IPS-NIHi7 (cell line): Measurements from ENCODE around the gene SETDB2.
"Not testable (repeated sequence)": the region's sequence is repeated elsewhere in the genome, so short reads cannot be mapped to it uniquely, and the experiment has no call there.

Source experiments
- DNase-seq: peaks from one replicate; pipeline ENCODE4 v3.0.0; 2012; ENCODE audit warnings: mixed read lengths; ENCODE audit errors: extremely low spot score

SETDB2 gene

DNA sequence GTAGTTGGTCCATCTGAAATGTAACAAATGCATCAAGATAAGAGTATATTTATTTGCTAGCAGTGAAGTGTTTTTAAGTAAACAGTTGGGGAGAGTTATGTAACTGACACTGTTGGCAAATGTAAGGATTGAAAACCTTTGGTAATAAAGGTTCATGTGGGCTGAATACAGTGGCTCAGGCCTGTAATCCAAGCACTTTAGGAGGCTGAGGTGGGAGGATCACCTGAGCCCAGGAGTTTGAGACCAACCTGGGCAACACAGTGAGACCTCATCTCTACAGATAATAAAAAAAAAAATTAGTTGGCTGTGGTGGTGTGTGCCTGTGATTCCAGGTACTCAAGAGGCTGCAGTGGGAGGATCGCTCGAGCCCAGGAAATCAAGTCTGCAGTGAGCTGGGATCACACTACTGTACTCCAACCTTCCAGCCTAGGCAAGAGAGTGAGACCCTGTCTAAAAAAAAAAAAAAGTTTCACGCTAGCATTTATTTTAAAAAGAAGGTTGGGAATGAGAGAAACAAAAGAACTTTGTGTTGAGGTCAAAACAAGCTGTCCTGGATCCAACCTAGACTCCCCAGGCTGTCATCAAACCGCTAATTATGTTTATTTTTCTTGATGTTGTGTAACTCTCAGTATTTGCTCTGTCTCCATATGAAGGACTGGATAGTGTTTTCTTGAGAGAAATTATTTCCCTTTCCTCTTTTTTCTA is 20.7 kb downstream of the SETDB2 start:
- no peak for DNase-seq

DNA sequence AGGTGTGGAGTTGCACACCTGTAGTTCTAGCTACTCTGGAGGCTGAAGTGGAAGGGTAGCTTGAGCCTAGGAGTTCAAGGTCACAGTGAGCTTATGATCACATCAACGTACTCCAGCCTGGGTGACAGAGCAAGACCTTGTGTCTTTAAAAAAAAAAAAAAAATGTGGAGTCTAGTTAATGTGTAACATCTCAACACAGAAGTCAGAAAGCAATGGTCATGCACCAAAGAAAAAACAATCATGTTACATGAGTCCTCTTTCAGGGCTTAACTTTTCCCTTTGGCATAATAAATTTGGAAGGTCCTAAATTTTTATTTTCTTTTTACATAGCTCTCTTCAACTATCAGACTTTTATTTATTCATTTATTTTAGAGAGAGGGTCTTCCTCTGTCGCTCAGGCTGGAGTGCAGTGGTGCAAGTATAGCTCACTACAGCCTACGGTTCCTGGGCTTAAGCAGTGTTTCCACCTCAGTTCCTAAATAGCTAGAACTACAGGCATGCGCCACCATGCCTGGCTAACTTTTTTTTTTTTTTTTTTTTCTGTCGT is 22.3 kb downstream of the SETDB2 start:
- no peak for DNase-seq

DNA sequence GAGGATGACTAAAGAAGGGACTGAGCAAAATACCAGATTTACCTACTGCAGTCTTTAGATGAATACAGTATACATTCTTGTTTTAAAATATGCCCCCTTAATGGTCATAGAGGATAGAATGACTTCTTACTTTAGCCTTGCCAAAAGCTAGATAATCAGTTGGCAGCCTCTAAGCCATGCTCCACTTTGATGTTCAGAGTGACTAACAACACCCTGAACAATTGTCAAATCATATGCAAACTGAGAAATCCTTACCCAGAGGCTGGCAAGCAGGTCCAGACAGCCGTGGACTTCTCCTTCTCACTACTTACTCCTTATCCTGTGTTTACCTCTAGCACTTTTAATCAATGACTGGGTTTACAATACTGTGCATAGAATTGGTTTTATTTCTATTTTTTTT is 28.1 kb downstream of the SETDB2 start:
- DNase-seq, result no peak

DNA sequence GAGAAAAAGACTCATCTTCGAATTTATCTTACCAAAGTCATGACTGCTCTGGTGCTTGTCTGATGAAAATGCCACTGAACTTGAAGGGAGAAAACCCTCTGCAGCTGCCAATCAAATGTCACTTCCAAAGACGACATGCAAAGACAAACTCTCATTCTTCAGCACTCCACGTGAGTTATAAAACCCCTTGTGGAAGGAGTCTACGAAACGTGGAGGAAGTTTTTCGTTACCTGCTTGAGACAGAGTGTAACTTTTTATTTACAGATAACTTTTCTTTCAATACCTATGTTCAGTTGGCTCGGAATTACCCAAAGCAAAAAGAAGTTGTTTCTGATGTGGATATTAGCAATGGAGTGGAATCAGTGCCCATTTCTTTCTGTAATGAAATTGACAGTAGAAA is 32.5 kb downstream of the SETDB2 start:
- DNase-seq, result no peak

DNA sequence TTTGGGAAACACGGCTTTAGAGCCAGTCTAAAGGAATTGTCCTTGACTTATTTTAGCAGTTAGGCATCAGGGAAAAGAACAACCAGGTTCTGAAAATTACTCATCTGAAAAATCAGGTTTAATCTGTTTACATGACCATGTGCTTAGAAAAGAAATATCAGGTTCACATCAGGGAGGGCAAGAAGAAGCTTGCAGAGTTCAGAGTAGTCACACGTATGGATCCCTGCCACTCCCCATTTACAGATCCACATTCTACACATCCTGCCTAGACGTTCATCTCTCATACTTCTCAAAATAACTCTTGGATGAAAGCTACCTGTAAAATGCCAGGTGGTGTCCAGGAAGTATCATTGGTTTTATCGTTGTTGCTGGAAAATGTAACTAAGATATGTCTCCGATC is 37.7 kb downstream of the SETDB2 start:
- DNase-seq, result no peak

DNA sequence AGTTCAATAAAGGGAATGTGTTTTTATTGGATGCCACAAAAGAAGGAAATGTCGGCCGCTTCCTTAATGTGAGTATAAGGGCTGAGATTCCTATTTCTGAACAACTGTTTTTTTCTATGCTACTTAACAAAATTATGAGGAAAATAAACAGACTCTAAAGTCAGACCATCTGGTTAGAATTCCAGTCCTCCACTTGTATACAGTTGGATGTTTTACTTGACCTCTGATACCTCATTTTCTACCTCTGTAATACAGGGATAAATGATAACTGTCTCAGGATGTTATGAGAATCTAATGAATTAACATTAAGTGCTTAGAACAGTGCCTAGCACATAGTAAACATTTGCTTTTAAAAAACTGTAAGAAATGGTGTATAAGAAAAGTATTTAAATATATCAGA is 44.5 kb downstream of the SETDB2 start:
- no peak for DNase-seq

DNA sequence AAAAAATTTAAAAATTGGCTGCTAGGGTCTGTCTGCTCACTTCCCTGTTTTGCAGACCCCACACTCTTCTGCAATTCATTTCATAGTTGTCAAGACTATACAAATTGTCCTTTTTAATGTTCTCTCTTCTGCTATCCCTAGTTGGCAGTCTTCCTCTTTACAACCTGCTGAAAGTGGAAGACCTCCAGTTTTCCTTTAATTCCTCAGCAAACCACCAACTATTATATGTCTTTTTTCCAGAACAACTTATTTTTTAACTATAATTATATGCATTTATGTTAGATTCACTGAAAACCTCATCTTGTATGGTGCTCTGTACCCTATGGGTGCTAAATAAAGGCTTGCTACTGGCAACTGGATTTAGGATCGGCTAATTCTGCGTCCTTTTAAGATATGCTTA is 50.6 kb downstream of the SETDB2 start:
- DNase-seq, result no peak

DNA sequence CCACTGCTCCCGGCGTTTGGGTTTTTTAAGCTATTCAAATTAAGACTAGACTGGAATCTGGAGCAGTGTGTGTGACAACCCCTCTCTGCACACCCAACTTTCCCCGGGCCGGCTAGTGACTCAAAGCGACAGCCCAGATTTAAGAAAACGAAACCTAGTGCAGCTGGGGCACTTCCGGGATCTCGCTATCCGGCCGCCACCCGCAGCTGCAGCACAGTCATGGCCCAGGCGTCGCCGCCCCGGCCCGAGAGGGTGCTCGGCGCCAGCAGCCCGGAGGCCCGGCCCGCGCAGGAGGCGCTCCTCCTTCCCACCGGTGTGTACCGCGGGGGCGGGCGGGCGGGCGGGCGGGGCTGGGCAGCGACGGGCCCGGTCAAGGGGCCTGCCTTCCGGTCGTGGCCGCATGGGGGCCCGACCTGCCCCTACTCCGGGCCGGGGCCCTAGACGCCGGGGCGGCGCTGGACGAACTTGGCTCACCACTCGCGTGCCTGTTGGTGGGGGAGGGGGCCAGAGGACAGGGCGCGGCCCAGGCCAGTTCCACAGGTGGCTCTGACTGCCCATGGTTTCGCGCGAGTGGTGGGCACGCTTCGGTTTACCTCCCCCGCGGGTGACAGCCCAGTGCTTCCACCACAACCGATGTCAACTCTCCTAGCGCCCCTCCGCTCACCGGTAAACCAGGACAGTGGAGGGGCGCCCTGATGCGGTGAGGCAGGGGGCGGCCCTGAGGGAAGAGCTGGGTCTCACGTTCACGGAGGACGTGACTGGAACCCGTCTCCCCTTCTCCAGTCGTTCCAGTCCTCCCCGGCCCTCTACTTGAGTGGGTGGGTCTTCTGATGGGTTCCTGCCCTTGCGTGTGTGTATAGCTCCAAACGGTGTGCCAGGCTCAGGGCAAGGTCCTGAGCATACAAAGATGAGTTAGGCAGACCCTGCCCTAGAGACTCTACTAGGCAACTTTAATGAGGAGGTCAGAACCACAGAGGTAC is 52.0 kb downstream of the SETDB2 start, which contains the start of gene PHF11:
TSS of gene PHF11 (plus strand) at position 171 of the 980 bp plus-strand sequence. CDS start at position 220, 49 bp downstream.
- DNase-seq, result peak; percentile 82

DNA sequence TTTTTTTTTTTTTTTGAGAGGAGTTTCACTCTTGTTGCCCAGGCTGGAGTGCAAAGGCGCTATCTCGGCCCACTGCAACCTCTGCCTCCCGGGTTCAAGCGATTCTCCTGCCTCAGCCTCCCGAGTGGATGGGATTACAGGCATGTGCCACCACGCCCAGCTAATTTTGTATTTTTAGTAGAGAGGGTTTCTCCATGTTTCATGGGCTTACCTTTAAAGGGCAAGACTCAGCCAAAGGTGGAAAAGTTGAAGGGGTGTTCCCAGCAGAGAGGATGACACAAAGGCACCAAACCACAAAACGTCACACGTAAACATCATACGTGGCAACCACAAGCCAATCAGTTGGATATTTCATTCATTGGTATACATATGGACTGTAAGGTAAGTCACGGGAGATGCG is 52.8 kb downstream of the SETDB2 start:
- DNase-seq, result not testable (repeated sequence)

DNA sequence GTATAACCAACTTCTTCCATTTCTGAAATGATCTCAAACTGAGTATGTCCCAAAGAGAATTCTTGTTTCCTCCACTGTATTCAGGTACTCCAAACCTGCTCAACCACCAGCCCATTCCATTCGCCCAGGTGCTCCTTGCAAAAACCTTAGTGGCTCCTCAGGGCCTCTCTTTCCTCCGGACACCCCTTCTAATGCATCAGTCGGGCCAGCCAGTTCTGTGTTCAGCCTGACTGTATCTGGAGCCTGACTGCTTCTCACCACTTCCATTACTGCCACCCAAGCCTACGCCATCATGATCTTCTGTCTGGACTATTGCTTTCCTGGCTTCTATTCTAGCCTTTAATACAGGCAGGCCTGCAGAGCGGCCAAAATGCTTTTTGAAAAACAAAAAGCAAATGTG is 53.2 kb downstream of the SETDB2 start:
- DNase-seq, result no peak

DNA sequence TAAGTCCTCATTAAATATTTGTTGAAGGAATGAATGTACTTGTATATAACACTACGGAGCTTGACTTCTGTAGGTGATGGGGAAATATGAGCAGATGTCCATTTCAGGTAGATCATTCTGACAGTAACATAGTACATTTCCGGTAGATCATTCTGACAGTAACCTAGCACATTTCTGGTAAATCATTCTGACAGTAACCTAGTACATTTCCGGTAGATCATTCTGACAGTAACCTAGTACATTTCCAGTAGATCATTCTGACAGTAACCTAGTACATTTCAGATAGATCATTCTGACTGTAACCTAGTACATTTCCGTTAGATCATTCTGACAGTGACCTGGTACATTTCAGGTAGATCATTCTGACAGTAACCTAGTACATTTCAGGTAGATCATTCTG is 54.1 kb downstream of the SETDB2 start:
- DNase-seq, result no peak

DNA sequence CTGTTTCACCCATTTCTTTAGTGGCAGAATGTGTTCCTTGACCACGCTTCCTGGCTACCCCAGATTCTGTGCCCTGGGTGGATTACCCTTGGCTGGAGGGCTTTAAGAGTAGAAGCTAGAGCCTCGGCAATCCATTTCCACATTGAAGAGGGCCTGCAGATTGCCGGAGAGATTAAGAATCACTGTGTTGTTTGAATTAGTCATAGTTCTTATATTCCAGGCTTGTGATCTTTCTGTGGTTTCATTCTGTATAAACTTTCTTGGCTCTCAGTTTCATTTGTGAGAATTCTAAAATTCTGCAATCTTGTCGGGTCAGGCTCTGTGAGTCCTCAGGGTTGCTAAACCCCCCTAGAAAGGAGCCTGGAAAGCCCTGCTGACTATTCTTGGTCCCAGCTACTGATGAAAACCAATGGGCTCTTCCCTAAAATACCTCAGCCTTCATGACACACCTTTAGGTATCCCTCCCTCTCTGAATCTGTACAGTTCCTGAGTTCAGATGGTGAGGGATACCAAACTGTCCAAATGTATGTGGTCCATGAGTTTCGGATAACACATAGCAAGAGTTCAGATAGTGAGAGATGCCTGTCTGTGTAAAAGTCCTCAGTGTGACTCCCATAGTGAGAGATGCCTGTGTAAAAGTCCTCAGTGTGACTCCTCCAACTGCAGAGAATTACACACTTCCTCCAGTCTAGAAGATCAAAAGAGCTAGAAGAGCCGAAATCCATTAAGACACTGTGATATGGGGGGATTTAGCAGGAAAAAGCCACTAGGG is 56.0 kb downstream of the SETDB2 start:
- DNase-seq, result no peak

DNA sequence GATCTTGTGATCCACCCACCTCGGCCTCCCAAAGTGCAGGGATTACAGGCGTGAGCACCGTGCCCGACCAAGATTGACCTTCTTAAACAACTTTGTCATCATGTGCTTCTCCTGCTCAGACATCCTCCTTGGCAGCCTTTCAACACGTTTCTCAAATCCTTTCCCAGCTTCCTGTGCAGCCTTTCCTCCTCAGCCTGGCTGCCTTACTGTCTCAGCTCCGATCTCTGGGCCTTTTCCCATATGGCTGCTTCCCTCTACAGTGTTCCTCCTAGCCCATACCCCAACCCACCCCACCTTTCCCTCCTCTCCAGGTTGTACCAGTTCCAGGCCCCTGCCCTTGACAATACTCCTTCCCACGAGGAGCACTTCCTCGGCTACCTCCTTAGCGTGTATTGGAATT is 58.9 kb downstream of the SETDB2 start:
- no peak for DNase-seq

DNA sequence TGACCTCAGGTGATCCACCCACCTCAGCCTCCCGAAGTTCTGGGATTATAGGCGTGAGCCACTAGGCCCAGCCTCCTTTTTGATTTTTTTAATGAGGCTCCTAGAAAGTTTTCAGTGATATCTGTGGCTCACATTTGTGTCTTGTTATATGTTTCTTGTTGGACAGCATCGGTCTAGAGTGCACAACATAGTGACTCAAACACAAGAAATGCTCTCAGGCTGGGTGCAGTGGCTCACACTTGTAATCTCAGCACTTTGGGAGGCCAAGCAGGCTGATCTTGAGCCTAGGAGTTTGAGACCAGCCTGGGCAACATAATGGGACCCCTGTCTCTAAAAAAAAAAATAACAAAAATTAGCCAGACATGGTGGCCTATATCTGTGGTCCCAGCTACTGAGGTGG is 59.9 kb downstream of the SETDB2 start:
- DNase-seq, result no peak

DNA sequence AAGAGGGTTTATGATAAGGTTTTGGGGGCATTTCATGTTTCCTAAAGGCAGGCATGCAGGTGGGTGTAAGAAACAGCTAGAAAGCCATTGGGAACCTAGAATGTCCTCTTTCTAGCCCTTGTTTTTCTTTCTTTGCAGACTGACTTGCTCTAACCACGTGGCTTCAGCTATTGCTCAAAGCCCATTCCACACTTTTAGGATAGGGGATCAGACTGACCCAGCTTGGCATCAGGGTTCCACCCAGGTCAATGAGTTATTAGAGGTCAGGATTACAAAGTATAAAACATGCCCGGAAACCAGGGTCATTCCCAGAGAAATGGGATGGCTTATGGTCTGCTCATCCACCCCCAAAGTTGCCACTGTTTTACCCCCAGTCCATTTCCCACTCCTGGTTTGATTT is 68.5 kb downstream of the SETDB2 start:
- DNase-seq, result no peak

DNA sequence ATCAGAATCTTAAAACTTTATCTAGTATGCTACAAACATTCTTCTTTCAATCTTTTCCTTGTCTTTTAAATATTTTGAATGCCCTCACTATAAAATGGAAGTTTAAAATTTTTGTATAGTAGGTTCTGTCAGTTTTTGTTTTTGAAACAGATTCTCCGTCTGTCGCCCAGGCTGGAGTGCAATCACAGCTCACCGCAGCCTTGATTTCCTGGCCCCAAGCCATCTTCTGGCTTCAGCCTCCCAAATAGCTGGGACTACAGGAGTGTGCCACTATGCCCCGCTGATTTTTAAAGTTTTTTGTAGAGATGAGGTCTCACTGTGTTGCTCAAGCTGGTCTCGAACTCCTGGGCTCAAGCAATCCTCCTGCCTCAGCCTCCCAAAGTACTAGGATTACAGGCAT is 72.4 kb downstream of the SETDB2 start:
- no peak for DNase-seq

DNA sequence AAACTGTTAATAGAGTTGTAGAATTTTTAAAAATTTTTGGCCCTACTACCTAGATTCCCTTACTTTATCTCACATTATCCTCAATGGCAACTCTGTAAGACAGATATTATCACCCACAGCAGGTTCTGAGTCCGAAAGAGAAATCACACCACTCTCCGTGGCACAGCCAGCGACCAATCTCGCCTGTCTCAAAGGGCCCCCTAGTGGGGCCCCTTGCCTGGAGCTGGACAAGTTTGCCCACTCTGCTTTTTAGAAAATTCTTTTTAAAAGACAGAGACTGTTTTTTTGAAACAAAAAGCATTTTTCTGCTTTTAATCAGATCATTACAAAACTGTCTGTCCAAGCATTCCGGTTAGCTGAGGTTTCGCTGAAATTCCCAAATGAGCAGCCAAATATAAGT is 73.4 kb downstream of the SETDB2 start:
- DNase-seq, result peak; percentile 38

DNA sequence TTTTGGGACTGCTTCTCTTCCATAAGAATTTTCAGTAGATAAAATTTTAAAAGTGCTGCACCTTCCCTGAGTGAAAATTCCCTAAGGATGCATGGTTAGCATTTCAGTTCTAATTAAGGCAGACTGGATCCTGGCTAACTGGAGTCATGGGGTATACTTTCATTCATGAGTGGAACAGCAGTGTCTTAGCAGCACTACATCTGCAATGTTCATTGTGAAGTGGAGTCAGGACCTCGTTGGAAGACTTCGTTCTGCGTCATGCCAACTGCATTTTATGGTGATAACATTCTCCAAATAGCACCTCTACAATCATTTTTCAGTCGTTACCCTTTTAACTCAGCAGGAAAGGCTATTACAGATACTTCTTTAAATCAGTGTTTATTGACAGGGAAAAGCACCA is 77.2 kb downstream of the SETDB2 start:
- DNase-seq, result no peak

DNA sequence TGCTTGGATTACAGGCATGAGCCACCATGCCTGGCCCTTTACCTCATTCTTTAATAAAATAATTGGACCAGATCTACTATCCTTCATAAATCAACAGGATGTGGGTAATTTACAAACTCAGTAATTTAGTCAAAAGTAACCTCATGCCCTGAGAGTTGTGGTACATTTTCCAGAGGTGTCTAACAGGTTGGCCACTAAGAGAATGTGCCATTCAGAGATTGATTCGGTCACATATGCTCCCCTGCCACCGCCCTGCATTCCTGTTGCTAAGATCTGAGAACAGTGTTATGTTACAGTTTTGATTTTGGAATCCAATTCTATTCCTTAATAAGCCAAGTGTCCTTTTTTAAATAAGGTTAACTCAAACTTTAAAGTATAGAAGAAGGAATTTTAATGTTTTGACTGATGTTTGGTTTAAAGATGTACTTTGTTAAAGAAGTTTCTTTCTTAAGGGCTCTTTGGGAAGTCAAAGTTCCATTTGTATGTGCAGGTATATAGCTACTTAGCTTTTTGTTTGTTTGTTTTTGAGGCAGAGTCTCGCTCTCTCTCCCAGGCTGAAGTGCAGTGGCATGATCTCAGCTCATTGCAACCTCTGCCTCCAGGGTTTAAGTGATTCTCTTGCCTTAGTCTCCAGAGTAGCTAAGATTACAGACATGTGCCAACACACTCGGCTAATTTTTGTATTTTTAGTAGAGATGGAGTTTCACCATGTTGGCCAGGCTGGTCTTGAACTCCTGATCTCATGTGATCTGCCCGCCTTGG is 80.8 kb downstream of the SETDB2 start:
- DNase-seq, result no peak

DNA sequence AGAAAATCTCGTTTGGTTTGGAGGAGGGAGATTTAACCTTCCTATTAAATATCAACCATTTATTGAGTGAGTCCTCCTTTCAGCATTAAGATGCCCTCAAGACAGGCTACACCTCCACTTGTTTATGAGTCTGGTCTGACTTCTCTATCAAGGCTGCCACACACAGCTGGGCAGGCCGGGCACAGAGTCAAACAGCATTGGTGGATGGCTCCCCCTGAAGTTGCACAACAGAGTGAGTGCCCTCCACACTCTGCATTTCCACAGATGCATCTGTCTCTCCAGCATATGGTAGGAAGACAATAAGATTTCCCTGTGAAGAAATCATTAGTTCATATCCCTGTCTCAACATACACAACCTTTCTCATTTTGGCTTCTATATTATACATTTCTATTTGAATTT is 83.0 kb downstream of the SETDB2 start:
- no peak for DNase-seq

DNA sequence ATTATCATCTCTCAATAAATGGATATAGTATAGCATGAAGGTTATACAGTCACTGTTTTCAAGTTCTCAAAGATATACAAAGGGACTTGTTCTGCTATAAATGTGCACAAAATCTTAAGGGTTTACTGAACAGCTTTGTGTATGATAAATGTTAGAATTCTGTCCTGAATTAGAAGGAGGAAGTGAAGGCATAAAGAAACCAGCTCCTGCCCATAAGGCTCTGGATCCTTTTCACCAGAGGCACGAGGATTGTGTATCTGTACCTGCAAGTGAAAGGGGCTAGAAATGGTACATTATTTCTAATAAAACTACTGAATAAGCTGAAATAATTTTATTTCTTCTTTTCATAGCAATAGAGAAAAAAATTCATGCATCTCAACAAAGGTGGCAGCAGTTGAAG is 84.1 kb downstream of the SETDB2 start:
- DNase-seq, result no peak
